Sigmoid colon (tissue), 4 donors: ENCODE measurements around the gene VSTM4.

Experiments used
- EP300 ChIP-seq, 4 donors: sonication (generic); formaldehyde crosslinking; IDR thresholded peaks; one replicate each; pipeline ENCODE4 v1.6.1; 2017; ENCODE audit warnings: antibody characterized with exemption in 4 of 4
- POLR2AphosphoS5 ChIP-seq, 4 donors: sonication (generic); formaldehyde crosslinking; IDR thresholded peaks; one replicate each; pipeline ENCODE4 v1.6.1; 2017; ENCODE audit warnings: antibody characterized with exemption in 4 of 4
- TF ChIP-seq, protein P1 (sequence below), 4 experiments: fragments of 450-650 bp in 3 of 4; fragments of 200-600 bp in 1 of 4; IDR thresholded peaks; one replicate each; pipeline ENCODE4 v1.5.1; 2016 to 2019; ENCODE audit warnings: antibody characterized with exemption in 4 of 4, mild to moderate bottlenecking in 3 of 4, moderate library complexity in 2 of 4

DNA sequence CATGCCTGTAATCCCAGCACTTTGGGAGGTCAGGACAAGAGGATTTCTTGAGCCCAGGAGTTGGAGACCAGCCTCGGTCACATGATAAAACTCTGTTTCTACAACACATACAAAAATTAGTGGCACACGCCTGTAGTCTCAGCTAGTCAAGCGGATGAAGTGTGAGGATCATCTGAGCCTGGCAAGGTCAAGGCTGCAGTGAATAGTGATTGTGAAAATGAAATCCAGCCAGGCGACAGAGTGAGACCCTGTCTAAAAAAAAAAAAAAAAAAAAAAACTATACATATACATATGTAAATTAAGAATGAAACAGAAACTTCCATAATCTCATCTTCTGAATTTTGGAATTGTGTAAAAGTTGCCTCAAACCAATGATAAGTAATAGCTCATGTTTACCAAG lies 36.7 kb upstream of the VSTM4 start:
- no peak for TF ChIP-seq POLR2AphosphoS5 (IDR thresholded peaks at IDR 0.05)
- TF ChIP-seq, protein P1, sequence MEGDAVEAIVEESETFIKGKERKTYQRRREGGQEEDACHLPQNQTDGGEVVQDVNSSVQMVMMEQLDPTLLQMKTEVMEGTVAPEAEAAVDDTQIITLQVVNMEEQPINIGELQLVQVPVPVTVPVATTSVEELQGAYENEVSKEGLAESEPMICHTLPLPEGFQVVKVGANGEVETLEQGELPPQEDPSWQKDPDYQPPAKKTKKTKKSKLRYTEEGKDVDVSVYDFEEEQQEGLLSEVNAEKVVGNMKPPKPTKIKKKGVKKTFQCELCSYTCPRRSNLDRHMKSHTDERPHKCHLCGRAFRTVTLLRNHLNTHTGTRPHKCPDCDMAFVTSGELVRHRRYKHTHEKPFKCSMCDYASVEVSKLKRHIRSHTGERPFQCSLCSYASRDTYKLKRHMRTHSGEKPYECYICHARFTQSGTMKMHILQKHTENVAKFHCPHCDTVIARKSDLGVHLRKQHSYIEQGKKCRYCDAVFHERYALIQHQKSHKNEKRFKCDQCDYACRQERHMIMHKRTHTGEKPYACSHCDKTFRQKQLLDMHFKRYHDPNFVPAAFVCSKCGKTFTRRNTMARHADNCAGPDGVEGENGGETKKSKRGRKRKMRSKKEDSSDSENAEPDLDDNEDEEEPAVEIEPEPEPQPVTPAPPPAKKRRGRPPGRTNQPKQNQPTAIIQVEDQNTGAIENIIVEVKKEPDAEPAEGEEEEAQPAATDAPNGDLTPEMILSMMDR (IDR thresholded peaks at IDR 0.05), result no peak
- no peak for TF ChIP-seq EP300 (IDR thresholded peaks at IDR 0.05)
